A204.1 (cell line): ENCODE data around the gene GOLGA6L10.
"Not testable (repeated sequence)": the region's sequence is repeated elsewhere in the genome, so short reads cannot be mapped to it uniquely, and the experiment has no call there.

Source experiments
- FAIRE-seq: peaks from 2 replicates; lab custom pipeline; 2012; peaks lifted over from hg19 to GRCh38; lab: Jason Lieb, UNC

GOLGA6L10 gene

GRCh38 chr15:82317516-82317915, 31.8 kb downstream of the GOLGA6L10 start:
- FAIRE-seq = not testable (repeated sequence)

- no peak for FAIRE-seq
Observed at GRCh38 chr15:82317091-82317489, 32.2 kb downstream of the GOLGA6L10 start.

- not testable (repeated sequence) for FAIRE-seq
Observed at GRCh38 chr15:82316247-82317090, 32.8 kb downstream of the GOLGA6L10 start.

GRCh38 chr15:82315519-82316246, 33.6 kb downstream of the GOLGA6L10 start:
- FAIRE-seq = no peak

GRCh38 chr15:82314769-82315518, 34.3 kb downstream of the GOLGA6L10 start:
- no peak for FAIRE-seq

DNA sequence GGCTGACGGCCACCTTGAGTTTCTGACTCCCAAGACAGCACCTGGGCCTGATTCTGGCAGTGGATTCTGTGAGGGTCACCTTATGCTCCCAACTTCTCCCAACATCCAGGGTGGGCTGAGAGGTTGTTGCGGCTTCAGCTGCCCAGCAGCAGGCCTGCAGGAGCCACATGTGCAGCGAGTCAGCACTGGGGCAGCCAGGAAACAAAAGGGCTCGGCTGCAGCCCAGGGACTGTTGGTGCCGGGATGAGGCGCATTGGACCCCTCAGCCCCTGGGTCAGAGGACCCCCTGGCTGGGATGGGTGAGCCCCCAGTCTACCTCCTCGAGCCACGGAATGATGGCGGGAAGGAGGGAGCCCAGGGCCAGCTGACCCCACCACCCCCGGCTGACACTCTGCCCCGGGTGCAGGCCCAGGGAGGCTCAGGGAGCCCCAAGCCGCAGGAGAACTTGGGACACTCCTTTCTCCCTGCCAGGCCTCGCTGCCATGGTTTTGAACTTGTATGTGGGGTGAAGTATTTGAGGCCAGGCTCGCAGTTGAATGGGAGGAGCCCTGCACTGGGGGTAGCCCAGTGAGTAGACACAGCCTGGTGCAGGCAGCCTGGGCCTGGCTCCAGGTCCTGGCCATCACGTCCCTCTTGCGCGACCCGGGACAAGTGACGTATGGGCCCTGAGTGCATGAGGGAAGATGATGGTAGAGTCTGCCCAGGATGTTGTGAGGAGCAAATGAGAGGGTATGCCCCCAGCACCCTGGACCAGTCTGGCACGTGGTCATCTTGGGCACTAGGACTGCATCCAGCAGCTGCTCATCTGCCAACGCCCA, 35.1 kb downstream of the GOLGA6L10 start:
- FAIRE-seq = not testable (repeated sequence)

DNA sequence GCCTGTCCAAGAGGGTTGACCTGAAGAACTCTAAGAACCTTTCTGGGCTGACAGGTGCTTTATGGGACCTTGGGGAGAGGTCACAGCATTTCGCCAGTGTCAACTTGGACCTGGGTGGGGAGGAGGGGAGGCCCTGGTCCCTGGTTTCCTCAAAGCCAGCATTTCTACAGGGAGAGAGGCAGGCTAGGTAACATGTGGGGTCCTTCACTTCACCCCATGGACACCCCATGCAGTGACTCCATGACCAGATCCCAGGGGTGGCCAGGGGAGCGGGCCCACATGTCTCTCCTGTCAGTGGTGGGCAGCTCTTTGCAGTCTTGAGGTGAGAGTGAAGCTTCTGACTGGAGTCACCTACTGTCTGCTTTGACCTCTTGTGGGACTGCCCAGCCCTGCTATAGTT, 35.8 kb downstream of the GOLGA6L10 start:
- no peak for FAIRE-seq

GRCh38 chr15:82312586-82313349, 36.5 kb downstream of the GOLGA6L10 start:
- no peak for FAIRE-seq

DNA sequence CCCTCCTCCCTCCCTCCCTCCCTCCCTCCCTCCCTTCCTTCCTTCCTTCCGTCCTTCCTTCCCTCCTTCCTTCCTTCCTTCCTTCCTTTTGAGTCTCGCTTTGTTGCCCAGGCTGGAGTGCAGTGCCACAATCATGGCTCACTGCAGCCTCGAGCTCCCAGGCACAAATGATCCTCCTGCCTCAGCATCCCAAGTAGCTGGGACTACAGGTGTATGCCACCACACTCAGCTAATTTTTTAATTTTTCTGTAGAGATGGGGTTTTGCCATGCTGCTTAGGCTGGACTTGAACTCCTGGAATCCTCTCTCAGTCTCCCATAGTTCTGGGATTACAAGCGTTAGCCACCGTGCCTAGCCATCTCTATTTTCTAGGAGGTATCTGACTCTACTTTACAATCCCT, 38.0 kb downstream of the GOLGA6L10 start:
- not testable (repeated sequence) for FAIRE-seq

- no peak for FAIRE-seq
Observed at GRCh38 chr15:82309802-82310201, 39.5 kb downstream of the GOLGA6L10 start.

DNA sequence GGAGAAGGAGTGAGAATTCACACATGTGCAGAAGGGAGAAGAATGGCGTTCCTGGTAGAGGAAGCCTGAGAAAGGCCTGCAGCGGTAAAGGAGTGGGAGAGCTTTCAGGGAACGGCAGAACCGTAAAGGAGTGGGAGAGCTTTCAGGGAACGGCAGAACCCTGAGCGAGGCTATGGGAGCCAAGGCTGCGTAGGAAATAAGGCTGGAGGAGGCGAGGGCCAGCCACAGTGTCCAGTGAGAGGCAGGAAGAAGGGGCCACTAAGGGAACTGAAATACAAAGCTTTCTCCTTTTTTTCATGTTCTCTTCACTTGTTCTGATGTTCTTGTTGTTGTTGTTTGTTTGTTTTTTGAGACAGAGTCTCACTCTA, 41.6 kb downstream of the GOLGA6L10 start:
- FAIRE-seq = no peak

- no peak for FAIRE-seq
Observed at GRCh38 chr15:82306791-82307713, 42.2 kb downstream of the GOLGA6L10 start.

DNA sequence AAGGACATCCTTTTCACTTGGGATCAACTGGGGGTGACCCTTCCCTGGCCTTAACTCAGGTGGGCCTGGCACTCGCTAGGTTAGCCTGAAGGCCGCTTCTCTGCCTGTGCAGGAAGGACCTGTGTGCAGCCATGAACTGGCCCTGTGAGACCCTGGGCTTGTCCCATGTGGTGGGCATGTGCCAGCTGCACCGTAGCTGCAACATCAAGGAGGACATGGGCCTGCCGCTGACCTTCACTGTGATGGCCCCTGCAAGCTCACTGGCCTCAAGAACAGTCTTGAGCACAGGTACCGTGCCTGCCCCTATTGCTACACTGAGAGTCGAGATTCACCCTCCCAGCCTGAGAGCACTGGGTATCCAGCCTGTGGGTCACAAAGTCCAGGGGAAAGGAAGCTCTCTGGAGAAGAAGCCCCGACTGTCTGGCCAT, 43.6 kb downstream of the GOLGA6L10 start:
- FAIRE-seq = no peak

GRCh38 chr15:82304778-82305090, 44.5 kb downstream of the GOLGA6L10 start:
- no peak for FAIRE-seq

- FAIRE-seq = no peak
Observed at GRCh38 chr15:82303956-82304777, 45.1 kb downstream of the GOLGA6L10 start.

- no peak for FAIRE-seq
Observed at GRCh38 chr15:82301296-82302016, 47.8 kb downstream of the GOLGA6L10 start.

- FAIRE-seq = no peak
Observed at GRCh38 chr15:82300883-82301282, 48.4 kb downstream of the GOLGA6L10 start.

GRCh38 chr15:82300326-82300725, 48.9 kb downstream of the GOLGA6L10 start:
- not testable (repeated sequence) for FAIRE-seq

DNA sequence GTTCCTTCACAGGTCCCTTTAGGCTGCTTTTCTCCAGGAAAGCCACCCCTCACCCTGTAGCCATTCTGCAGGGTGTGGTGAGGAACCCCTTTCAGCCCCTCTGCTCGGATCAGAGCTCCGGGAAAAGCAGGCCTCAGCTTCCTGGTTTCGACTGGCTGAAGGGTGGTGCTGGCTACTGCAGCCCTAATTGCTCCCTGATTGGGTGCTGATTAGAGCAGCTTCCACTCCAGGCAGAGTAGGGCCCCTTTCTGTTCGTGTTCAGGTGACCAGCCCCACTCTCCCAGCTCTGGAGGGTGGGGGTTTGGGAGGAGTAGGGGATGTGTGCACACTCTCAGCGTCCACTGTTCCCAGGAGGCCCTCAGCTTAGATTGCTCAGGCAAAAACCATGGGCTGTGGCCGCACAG, 49.8 kb downstream of the GOLGA6L10 start:
- not testable (repeated sequence) for FAIRE-seq
